Testis (tissue), 5 donors: Measurements from ENCODE around the gene HFE. TPM values are rescaled to one million over a fixed set of nuclear protein-coding genes. Genes with fewer than 3 reads are reported as not detected.

ENCODE experiments used
- DNase-seq: peaks from one replicate; pipeline ENCODE4 v3.0.0-alpha.2; 2019
- H3K27ac ChIP-seq, 2 donors: fragments of 200-600 bp; sonication (generic); one replicate each; pipeline ENCODE4 v1.5.1; 2019
- H3K27me3 ChIP-seq: fragments of 200-600 bp; sonication (generic); one replicate; pipeline ENCODE4 v1.5.1; 2019
- H3K36me3 ChIP-seq: fragments of 200-600 bp; sonication (generic); one replicate; pipeline ENCODE4 v1.5.1; 2017; ENCODE audit warnings: low read depth; ENCODE audit errors: missing control alignments
- H3K4me1 ChIP-seq: fragments of 200-600 bp; sonication (generic); one replicate; pipeline ENCODE4 v1.5.1; 2019
- H3K4me3 ChIP-seq, 2 donors: fragments of 200-600 bp; sonication (generic); one replicate each; pipeline ENCODE4 v1.5.1; 2017 to 2019
- H3K9me3 ChIP-seq: fragments of 200-600 bp; sonication (generic); one replicate; pipeline ENCODE4 v1.5.1; 2017
- CTCF ChIP-seq, 3 experiments: fragments of 450-650 bp in 2 of 3; fragments of 200-600 bp in 1 of 3; sonication (generic) in 1 of 3; IDR thresholded peaks; one replicate each; pipeline ENCODE4 v1.5.1; 2016 to 2019; ENCODE audit warnings: antibody characterized with exemption in 3 of 3, mild to moderate bottlenecking in 2 of 3, moderate library complexity in 1 of 3
- POLR2A ChIP-seq: fragments of 450-650 bp; IDR thresholded peaks from one replicate; pipeline ENCODE4 v1.6.1; 2017; ENCODE audit warnings: antibody characterized with exemption, mild to moderate bottlenecking, moderate library complexity
- WGBS, 2 donors: methylation state at CpG; one replicate each; pipeline ENCODE4 v1.1.5; 2018; 5-methylcytosine and 5-hydroxymethylcytosine counted together
- intact Hi-C: fragments of 100-400 bp; cut with DNase I; formaldehyde crosslinking; loops from one replicate; pipeline ENCODE4 v1.15.1; 2023; ENCODE audit warnings: low total_unique reads
- long read RNA-seq, 2 donors: transcript quantifications; one replicate each; lab custom pipeline, GENCODE V29; 2026
- polyA plus RNA-seq: library from polyadenylated mRNA; stranded (reverse); fragments of 350-450 nt; fragmentation: Illumina TruSeq; extraction: RNeasy Lipid Tissue Mini Kit (QIAGEN cat#74804); gene quantifications from one replicate; pipeline ENCODE4 v1.2.3, GENCODE V29; 2014; ENCODE audit warnings: low read depth, low replicate concordance; ENCODE audit not compliant: insufficient read depth
- total RNA-seq, 2 donors: library from RNA; depleted of rRNA; stranded (reverse); fragments of >200 nt; gene quantifications; one replicate each; pipeline ENCODE4 v1.2.3, GENCODE V29; 2016

Gene HFE
- total RNA-seq: 1 to 10 TPM; 4.1 to 5.1 TPM
- 4.8 TPM for polyA plus RNA-seq
- long read RNA-seq, donor 1: 0 reads
- long read RNA-seq, donor 2: 0 reads

- intact Hi-C loops: no loop called here
- DNase-seq: peak; percentile 71
- Histone ChIP-seq H3K9me3 (no peaks in the 10 kb centered on the region), H3K27me3 (no peaks in the 10 kb centered on the region), H3K27ac (peak within 1 kb of the TSS; percentile 84 to 93), H3K4me1 (no peaks in the 10 kb centered on the region), H3K4me3 (peak within 1 kb of the TSS; percentile 54 to 75), H3K36me3 (no peaks in the 10 kb centered on the region)
- TF ChIP-seq CTCF (IDR thresholded peaks at IDR 0.05) (peak in 1 of 3 experiments; percentile 5), POLR2A (no peak)
- WGBS, 2 donors: 1 to 2% methylated on average over 20 to 41 of the region's 41 CpGs
Observed at GRCh38 chr6:26087284-26088115, at the start of gene HFE. Gene HFE (plus strand): TSS chr6:26087429. CDS start chr6:26087441, 12 bp downstream.

- Histone ChIP-seq H3K27me3 (no peaks in the 10 kb centered on the region), H3K4me3 (no peak overlapping the region), H3K4me1 (no peaks in the 10 kb centered on the region), H3K36me3 (no peaks in the 10 kb centered on the region), H3K27ac (no peak overlapping the region), H3K9me3 (no peaks in the 10 kb centered on the region)
- no peak for TF ChIP-seq CTCF (IDR thresholded peaks at IDR 0.05)
- no peak for TF ChIP-seq POLR2A
- WGBS, 2 donors: 54 to 82% methylated on average over 1 of the region's 1 CpG
- intact Hi-C loops: no loop called here
- DNase-seq: no peak
Observed at GRCh38 chr6:26041946-26042345, 45.3 kb upstream of the HFE start.

GRCh38 chr6:26043384-26044139 is 43.7 kb upstream of the HFE start:
- intact Hi-C loops: no loop called here
- Histone ChIP-seq H3K27me3 (no peaks in the 10 kb centered on the region), H3K27ac (peak overlapping the region; percentile 89 to 95), H3K4me3 (peak overlapping the region; percentile 39 to 60), H3K9me3 (no peaks in the 10 kb centered on the region), H3K36me3 (no peaks in the 10 kb centered on the region), H3K4me1 (no peaks in the 10 kb centered on the region)
- no peak for TF ChIP-seq CTCF (IDR thresholded peaks at IDR 0.05)
- peak; percentile 99 for TF ChIP-seq POLR2A
- peak; percentile 91 for DNase-seq
- WGBS, 2 donors: 0 to 6% methylated on average over 30 to 32 of the region's 32 CpGs

GRCh38 chr6:26044140-26045064 is 42.8 kb upstream of the HFE start:
- no peak for DNase-seq
- Histone ChIP-seq H3K9me3 (no peaks in the 10 kb centered on the region), H3K27me3 (no peaks in the 10 kb centered on the region), H3K4me1 (no peaks in the 10 kb centered on the region), H3K4me3 (peak overlapping the region; percentile 39 to 60), H3K27ac (peak overlapping the region; percentile 81 to 91), H3K36me3 (no peaks in the 10 kb centered on the region)
- no peak for TF ChIP-seq POLR2A
- TF ChIP-seq CTCF (IDR thresholded peaks at IDR 0.05): no peak
- 0 to 3% methylated on average over 40 of the region's 40 CpGs for WGBS, 2 donors
- intact Hi-C loops: no loop called here
